ENCODE data around the gene SLC35A4.

DNA sequence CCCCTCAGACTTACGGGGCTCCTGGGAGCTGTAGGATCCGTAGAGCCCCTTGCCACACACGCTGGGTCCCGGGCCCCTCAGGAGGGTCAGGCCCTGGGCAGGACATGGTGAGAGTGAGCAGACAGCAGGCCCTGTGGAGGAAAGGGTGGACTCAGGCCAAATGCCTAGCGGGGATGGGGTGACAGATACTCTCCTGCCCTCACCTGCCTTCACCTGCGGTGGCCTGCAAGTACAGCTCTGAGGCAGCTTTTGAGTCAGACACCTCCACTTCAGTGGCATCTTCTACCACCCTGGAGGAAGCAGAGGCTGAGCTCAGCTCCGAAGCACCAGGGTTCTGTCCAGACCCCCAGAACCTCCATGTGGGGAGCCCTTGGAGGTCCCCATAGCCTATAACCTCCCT lies 26.2 kb downstream of the SLC35A4 start:
- no peak for TF ChIP-seq POLR2A (IDR thresholded peaks at IDR 0.05)
- TF ChIP-seq, protein P1, sequence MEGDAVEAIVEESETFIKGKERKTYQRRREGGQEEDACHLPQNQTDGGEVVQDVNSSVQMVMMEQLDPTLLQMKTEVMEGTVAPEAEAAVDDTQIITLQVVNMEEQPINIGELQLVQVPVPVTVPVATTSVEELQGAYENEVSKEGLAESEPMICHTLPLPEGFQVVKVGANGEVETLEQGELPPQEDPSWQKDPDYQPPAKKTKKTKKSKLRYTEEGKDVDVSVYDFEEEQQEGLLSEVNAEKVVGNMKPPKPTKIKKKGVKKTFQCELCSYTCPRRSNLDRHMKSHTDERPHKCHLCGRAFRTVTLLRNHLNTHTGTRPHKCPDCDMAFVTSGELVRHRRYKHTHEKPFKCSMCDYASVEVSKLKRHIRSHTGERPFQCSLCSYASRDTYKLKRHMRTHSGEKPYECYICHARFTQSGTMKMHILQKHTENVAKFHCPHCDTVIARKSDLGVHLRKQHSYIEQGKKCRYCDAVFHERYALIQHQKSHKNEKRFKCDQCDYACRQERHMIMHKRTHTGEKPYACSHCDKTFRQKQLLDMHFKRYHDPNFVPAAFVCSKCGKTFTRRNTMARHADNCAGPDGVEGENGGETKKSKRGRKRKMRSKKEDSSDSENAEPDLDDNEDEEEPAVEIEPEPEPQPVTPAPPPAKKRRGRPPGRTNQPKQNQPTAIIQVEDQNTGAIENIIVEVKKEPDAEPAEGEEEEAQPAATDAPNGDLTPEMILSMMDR (IDR thresholded peaks at IDR 0.05), result no peak

Data from esophagus squamous epithelium (tissue), 4 donors.